ENCODE measurements around the gene PDK1. TPM values are rescaled to one million over a fixed set of nuclear protein-coding genes. Genes with fewer than 3 reads are reported as not detected.
A peak's percentile ranks its signal among the peaks of the same experiment; 100 is the strongest.
"Not testable (repeated sequence)": the region's sequence is repeated elsewhere in the genome, so short reads cannot be mapped to it uniquely, and the experiment has no call there.

Gene PDK1
- total RNA-seq, 1 experiment from 2014 or later: 74.7 TPM

- Histone ChIP-seq H3K4me2 (ENCODE audit: insufficient read depth, insufficient read length, low read length) (no peak overlapping the region), H2BK15ac (ENCODE audit: low read depth, low read length) (no peak overlapping the region), H3K14ac (ENCODE audit: insufficient read depth, low read length) (no peak overlapping the region), H3K9ac (ENCODE audit: extremely low read depth, insufficient read length, low read length) (no peak overlapping the region), H3K4ac (ENCODE audit: low read depth, low read length) (no peak overlapping the region), H3K79me2 (ENCODE audit: insufficient read depth, low read length) (no peaks in the 10 kb centered on the region), H3K23ac (ENCODE audit: insufficient read length, low read depth, low read length) (no peak overlapping the region), H2AK5ac (ENCODE audit: insufficient read length, low read length) (no peak overlapping the region), H3K27ac (ENCODE audit: insufficient read length, low read depth, low read length) (no peak overlapping the region), H3K27me3 (ENCODE audit: insufficient read depth, low read length) (no peaks in the 10 kb centered on the region), H3K18ac (ENCODE audit: insufficient read length, low read depth, low read length) (no peak overlapping the region), H4K91ac (ENCODE audit: insufficient read length, low read depth, low read length) (no peak overlapping the region), H3K23me2 (ENCODE audit: insufficient read length, low read depth, low read length, poor library complexity, severe bottlenecking) (no peaks in the 10 kb centered on the region), H2BK20ac (ENCODE audit: low read depth, low read length, poor library complexity, severe bottlenecking) (no peak overlapping the region), H3K56ac (ENCODE audit: insufficient read length, low read depth, low read length) (no peak overlapping the region), H3K4me1 (ENCODE audit: insufficient read depth, low read length) (no peaks in the 10 kb centered on the region), H3K9me3 (ENCODE audit: control insufficient read depth, low read depth, low read length) (peaks cover 4% of the 10 kb centered on the region), H4K5ac (ENCODE audit: insufficient read length, low read depth, low read length) (no peak overlapping the region), H2BK120ac (ENCODE audit: low read depth, low read length, poor library complexity, severe bottlenecking) (no peak overlapping the region), H3K79me1 (ENCODE audit: insufficient read depth, low read depth, low read length, poor library complexity, severe bottlenecking) (no peaks in the 10 kb centered on the region), H4K8ac (replicated peaks; ENCODE audit: insufficient read length, low read depth, low read length) (no peak overlapping the region), H2BK12ac (ENCODE audit: insufficient read length, low read depth, low read length) (no peak overlapping the region), H4K20me1 (ENCODE audit: control insufficient read depth, insufficient read depth, insufficient read length) (no peaks in the 10 kb centered on the region), H2BK5ac (ENCODE audit: insufficient read length, low read length) (no peak overlapping the region), H2AFZ (ENCODE audit: low read length) (no peak overlapping the region), H3T11ph (ENCODE audit: low read length) (no peak overlapping the region)
- no peaks in the 10 kb centered on the region; the same call in 1 of the 2 replicates for H3K27me3 Mint-ChIP-seq (ENCODE audit: low read depth)
- no peak overlapping the region for H3K4me3 Mint-ChIP-seq
- 0 out of 7 replicates have a peak overlapping the region, but pooled peaks of 1 of the 3 experiments have one; percentile 10 for H3K27ac Mint-ChIP-seq
- H3K9me3 Mint-ChIP-seq: peaks cover 12 to 17% of the 10 kb centered on the region in 2 experiments; a peak in 4 of 5 replicates
- DNase-seq: no peak
- TF ChIP-seq CTCF (conservative IDR thresholded peaks at IDR 0.05): no peak
- WGBS (ENCODE audit: extremely low coverage, insufficient read length, low lambda C conversion rate): no CpG with 5 or more reads among the region's 4 CpGs
- peaks cover 2 to 9% of the 10 kb centered on the region in 2 experiments; a peak in 3 of 4 replicates for H3K4me1 Mint-ChIP-seq
- peaks cover 67 to 82% (median 69%) of the 10 kb centered on the region in 3 experiments for H3K36me3 Mint-ChIP-seq (ENCODE audit: insufficient read depth in 1 of 3, low read depth in 3 of 3)
Observed at GRCh38 chr2:172588931-172589330, 33.0 kb downstream of the PDK1 start.

GRCh38 chr2:172591386-172591785 lies 35.5 kb downstream of the PDK1 start:
- not testable (repeated sequence) for H3K4me1 Mint-ChIP-seq; H3K79me1 ChIP-seq (ENCODE audit: insufficient read depth, low read depth, low read length, poor library complexity, severe bottlenecking); H4K5ac ChIP-seq (ENCODE audit: insufficient read length, low read depth, low read length); H3K27me3 Mint-ChIP-seq (ENCODE audit: low read depth); H4K91ac ChIP-seq (ENCODE audit: insufficient read length, low read depth, low read length); H2AFZ ChIP-seq (ENCODE audit: low read length); H3K9ac ChIP-seq (ENCODE audit: extremely low read depth, insufficient read length, low read length); H2BK5ac ChIP-seq (ENCODE audit: insufficient read length, low read length); H3K27ac ChIP-seq (ENCODE audit: insufficient read length, low read depth, low read length); H3K79me2 ChIP-seq (ENCODE audit: insufficient read depth, low read length); H2BK20ac ChIP-seq (ENCODE audit: low read depth, low read length, poor library complexity, severe bottlenecking); H4K20me1 ChIP-seq (ENCODE audit: control insufficient read depth, insufficient read depth, insufficient read length); H2BK15ac ChIP-seq (ENCODE audit: low read depth, low read length); H3K4me3 Mint-ChIP-seq; H3K27ac Mint-ChIP-seq; H3K4me2 ChIP-seq (ENCODE audit: insufficient read depth, insufficient read length, low read length); H2BK12ac ChIP-seq (ENCODE audit: insufficient read length, low read depth, low read length); H2BK120ac ChIP-seq (ENCODE audit: low read depth, low read length, poor library complexity, severe bottlenecking); H3T11ph ChIP-seq (ENCODE audit: low read length); H3K23me2 ChIP-seq (ENCODE audit: insufficient read length, low read depth, low read length, poor library complexity, severe bottlenecking); H3K18ac ChIP-seq (ENCODE audit: insufficient read length, low read depth, low read length); H4K8ac ChIP-seq (replicated peaks; ENCODE audit: insufficient read length, low read depth, low read length); H3K56ac ChIP-seq (ENCODE audit: insufficient read length, low read depth, low read length); DNase-seq; H3K27me3 ChIP-seq (ENCODE audit: insufficient read depth, low read length); H3K9me3 ChIP-seq (ENCODE audit: control insufficient read depth, low read depth, low read length); H3K14ac ChIP-seq (ENCODE audit: insufficient read depth, low read length); H2AK5ac ChIP-seq (ENCODE audit: insufficient read length, low read length); H3K4me1 ChIP-seq (ENCODE audit: insufficient read depth, low read length); H3K23ac ChIP-seq (ENCODE audit: insufficient read length, low read depth, low read length); H3K4ac ChIP-seq (ENCODE audit: low read depth, low read length)
- no CpG with 5 or more reads among the region's 4 CpGs for WGBS (ENCODE audit: extremely low coverage, insufficient read length, low lambda C conversion rate)
- Mint-ChIP-seq H3K36me3 (ENCODE audit: insufficient read depth in 1 of 3, low read depth in 3 of 3) (peaks cover 61 to 83% (median 71%) of the 10 kb centered on the region in 3 experiments), H3K9me3 (peaks cover 12 to 17% of the 10 kb centered on the region in 2 experiments; a peak in 4 of 5 replicates)
